Measurements from ENCODE around the gene NME4.
"Not testable (repeated sequence)": the region's sequence is repeated elsewhere in the genome, so short reads cannot be mapped to it uniquely, and the experiment has no call there.

The NME4 gene

DNA sequence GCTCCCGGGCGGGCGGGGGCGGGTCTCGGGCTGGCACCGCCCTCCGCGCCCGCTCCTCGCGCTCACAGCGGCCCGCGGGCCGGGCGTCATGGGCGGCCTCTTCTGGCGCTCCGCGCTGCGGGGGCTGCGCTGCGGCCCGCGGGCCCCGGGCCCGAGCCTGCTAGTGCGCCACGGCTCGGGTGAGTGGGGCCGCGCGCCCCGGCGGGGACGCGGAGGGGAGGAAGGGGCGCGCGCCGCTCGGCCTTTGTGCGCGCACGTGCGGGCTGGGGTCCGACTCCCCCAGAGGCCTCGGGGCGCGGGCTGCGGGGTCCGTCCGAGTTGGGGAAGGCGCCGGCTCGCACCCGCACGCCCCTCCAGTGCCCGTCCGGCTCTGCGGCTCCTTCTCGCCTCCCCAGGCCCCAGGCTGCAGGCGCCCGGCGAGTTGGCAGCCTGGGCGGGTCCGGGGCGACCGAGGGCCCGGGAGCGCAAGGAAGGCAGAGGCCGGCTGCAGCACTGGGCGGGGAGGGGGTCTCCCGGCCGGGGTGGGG lies at the start of gene NME4:
TSS of gene NME4 (plus strand) at position 65 of the 527 bp plus-strand sequence. CDS start at position 89, 24 bp downstream.
- peak; percentile 24; the same call in 1 of the 2 replicates for TF ChIP-seq POLR2A (IDR thresholded peaks at IDR 0.05; ENCODE audit: low read depth, low read length)
- DNase-seq (ENCODE audit: insufficient read length, low spot score) (peak; percentile 59), FAIRE-seq (no peak)

DNA sequence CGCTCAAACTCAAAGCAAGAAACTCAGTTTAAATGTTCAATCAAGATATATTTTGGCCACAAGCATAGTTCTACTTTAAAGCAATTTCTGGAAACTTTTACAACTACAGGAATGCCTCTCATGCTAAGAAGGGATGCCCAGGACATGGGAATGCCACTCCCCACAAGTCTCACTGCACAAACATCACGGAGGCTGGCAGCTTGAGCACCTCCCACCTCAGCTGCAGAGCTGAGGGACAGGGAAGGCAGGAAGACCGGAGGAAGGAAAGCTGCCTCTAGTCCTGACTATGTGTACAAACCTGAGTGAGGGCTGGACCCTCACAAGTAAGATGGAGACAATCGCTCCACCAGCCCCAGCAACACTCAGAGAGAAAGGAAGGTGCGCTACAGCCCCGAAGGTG lies 49.8 kb upstream of the NME4 start:
- FAIRE-seq = no peak
- TF ChIP-seq POLR2A (IDR thresholded peaks at IDR 0.05; ENCODE audit: low read depth, low read length) = no peak
- no peak for DNase-seq (ENCODE audit: insufficient read length, low spot score)

DNA sequence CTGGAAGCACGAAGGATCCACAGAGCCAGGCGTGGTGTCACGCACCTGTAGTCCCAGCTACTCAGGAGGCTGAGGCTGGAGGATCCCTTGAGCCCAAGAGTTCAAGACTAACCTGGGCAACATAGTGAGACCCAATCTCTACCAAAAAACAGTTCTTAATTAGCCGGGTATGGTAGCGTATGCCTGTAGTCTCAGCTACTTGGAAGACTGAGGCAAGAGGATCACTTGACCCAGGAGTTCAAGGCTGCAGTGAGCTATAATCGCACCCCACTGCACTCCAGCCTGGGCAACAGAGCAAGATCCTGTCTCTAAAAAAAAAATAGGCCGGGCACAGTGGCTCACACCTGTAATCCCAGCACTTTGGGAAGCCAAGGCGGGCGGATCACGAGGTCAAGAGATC lies 48.5 kb upstream of the NME4 start:
- FAIRE-seq; DNase-seq (ENCODE audit: insufficient read length, low spot score): not testable (repeated sequence)

DNA sequence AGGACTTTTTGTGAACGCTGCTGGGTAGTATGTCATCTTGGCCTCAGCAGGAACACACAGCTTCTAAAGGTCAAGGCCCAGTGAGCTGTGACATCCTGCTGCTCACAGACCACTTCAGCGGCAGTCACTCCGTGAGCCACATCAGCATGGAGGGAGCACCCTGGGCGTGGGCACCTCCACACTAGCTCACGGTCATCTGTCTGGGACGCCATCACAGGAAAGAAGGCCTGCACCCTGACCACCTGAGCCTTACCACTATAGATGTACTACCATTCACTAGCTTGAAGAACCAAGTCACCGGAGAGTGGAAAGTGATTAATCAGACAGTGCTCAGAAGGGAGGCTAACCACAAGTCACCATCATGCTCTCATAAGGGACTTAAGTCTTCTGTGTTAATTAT lies 47.8 kb upstream of the NME4 start:
- no peak for FAIRE-seq
- no peak for TF ChIP-seq POLR2A (IDR thresholded peaks at IDR 0.05; ENCODE audit: low read depth, low read length)
- DNase-seq (ENCODE audit: insufficient read length, low spot score) = no peak

DNA sequence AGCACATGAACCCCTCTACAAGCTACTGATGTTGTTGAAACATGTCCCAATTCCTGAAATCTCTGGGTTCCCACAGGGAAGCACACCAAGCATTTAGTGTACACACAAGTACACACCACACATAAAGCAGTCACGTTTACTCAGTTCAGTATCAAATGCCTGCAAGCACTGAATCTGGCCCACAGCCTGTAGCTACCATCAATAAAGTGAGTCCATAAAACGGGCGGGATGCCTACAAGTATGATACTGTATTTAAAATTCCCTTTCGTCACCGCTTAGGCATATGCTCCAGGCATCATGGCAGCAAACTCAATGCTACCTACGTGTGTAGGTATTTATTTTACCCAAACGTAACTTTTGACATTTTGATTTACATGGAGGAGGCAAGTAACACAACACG lies 46.8 kb upstream of the NME4 start:
- no peak for TF ChIP-seq POLR2A (IDR thresholded peaks at IDR 0.05; ENCODE audit: low read depth, low read length)
- no peak for FAIRE-seq
- DNase-seq (ENCODE audit: insufficient read length, low spot score) = no peak

DNA sequence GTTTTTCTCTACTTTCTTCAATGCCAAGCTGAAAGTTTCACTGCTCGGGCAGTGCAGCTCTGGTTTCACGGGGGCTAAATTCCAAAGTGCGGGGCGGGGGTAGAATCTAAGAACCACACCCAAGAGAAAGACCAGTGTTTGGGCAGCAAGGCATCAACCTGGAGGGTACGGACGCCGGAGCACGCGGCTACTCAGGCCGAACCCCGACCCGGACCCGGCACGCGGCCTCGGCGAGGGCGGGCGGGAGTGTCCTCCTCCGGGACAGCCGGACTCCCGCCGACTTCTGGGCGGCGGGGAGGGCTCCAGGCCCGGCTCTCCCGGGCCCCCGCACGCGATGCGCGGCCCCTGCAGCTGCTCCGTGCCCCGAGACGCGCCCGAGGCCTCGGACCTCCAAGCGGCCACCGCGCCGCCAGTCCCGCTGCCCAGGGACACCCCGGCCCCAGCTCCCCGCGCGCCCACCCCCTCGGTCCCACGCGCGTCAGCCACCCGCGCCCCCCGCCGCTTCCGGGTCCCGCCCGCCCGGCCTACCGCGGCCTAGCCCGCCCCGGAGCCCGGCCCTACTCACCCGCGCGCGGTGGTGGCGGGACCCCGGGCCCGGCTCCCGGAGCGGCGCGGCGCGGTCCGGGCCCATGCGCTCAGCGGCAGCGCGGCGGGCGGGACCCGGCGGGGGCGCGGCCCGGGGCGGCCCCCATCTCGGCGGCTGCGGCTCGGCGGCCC lies 45.0 kb upstream of the NME4 start:
- TF ChIP-seq POLR2A (IDR thresholded peaks at IDR 0.05; ENCODE audit: low read depth, low read length) = no peak
- FAIRE-seq (no peak), DNase-seq (ENCODE audit: insufficient read length, low spot score) (no peak)

DNA sequence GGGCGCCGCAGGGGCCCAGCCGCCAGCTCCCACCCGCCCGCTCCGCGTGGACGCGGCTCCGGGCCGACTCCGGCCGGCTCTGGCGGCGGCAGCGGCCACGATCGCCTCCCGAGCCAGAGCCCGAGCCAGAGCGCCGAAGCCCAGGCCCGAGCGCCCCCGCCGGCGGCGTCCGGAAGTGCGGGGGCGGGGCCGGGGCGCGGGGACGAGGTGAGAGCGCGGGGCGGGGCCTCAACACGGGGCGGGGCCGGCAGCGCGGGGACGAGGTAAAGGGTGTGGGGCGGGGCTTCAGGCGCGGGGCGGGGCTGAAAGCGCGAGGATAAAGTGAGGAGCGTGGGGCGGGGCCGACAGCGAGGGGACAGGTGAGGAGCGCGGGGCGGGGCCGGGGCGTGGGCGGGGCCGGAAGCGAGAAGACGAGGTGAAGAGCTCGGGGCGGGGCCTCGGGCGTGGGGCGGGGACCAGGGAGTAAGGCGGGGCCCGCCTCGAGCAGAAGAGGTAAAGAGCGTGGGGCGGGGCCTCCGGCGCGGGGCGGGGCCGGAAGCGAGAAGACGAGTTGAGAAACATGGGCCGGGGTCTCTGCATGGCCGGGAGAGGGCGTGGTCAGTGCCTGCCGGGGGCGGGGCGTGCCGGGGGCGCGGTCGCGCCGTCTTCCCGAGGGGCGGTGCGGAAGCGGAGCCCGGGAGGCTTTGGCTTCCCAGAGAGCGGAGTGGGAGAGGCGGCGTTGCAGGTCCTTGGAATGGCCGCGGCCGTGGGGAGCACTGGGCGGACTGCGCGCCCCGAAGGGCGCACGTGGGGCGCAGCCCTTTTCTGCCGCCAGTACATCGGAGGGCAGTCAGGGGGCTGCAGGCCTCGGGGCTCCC lies 44.2 kb upstream of the NME4 start, which contains the start of gene AXIN1:
TSS of gene AXIN1 (minus strand) at position 177 of the 857 bp plus-strand sequence. CDS start 5,698 bp downstream, outside the sequence.
- DNase-seq (ENCODE audit: insufficient read length, low spot score) = peak; percentile 87
- TF ChIP-seq POLR2A (IDR thresholded peaks at IDR 0.05; ENCODE audit: low read depth, low read length) = peak; percentile 62
- no peak for FAIRE-seq

DNA sequence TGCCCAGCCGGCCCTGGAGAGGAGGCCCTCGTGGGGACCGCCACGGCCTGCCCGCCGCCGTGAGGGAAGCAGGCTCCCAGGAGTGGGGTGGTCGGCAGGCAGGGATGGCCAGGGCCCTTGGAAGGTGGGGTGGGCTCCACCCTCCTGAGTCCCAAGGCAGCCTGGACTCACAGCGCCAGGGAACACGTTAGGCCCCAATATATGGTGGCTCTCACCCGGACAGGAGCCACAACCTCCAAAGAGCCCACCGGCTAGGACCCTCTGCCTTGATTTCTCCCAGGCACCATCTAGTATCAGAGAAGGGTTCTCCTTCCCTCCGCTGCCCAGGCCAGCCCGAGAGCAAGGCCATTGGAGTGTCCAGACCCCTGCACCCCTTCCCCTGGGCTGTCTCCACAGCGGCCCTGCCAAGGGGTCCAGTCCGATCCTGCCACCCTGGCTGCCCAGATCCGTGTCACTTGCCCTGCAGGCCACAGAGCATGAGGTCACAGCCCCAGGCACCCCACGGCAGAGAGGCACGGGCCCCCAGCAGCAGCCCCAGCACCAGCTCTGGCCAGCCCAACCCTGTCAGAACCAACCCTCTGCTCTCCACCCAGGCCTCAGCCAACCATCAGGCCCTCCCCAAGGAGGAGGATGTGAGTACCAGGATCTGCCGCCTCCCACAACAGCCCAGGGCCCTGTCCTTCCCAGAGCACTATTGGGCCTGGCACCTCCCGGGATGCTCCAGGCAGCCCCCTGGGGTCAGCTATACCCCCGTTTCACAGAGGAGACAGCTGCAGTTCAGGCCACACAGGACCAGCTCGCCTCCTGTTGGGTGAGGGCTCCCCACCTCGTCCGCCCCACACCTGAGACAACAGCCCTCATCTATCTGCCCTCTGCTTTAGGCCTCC lies 43.4 kb upstream of the NME4 start:
- TF ChIP-seq POLR2A (IDR thresholded peaks at IDR 0.05; ENCODE audit: low read depth, low read length) = no peak
- no peak for DNase-seq (ENCODE audit: insufficient read length, low spot score)
- no peak for FAIRE-seq

DNA sequence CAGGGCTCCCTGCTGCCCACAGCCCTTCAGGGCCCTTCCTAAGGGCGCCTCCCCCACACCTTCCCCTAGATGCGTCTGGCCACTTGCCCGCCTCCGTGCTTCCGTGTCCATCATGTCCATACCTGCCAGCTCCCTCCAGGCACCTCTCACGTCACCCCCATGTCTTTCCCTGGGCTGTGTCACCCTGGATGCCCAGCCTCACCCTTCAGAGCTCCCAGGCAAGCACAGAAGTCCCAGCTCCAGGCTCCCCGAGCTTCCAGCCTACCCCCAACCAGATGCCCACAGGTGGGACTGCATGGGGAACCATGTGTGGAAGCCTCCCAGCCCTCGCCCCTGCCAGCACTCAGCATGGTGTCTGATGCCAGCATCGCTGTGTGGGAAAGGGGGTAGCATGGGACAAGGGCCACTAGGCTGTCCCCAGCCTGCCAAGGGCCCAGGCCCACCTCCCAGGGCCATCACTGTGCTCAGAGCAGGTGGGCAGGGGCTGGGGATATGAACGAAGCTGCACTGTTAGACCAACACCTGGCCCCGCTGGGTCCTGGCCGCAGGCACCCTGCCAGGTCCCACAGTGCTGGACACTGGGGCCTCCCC lies 42.6 kb upstream of the NME4 start:
- DNase-seq (ENCODE audit: insufficient read length, low spot score) (no peak), FAIRE-seq (no peak)
- TF ChIP-seq POLR2A (IDR thresholded peaks at IDR 0.05; ENCODE audit: low read depth, low read length) = no peak

DNA sequence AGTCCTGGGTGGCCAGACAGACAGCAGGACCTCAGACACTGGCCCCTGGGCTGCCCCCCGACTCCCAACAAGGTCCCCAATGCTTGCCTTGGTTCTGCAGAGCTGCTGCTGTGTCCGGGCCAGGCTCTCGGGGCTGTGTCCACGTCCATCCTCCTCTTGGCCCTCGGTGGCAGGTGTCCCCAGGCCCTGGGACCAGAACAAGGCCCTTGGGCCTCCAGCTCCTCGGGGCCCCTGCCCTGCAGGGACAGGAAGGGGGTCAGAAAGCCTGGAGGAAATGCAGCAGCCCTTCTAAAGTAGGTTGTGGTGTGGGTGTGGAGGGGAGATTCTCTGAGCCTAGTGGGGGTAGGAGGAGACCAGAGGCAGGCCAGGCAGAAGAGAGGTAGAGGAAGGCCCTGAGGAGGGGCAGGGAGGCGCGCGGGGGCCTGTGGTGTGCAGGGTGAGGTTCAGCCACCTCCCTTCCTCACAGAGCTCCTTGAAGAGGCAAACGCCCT lies 42.0 kb upstream of the NME4 start:
- TF ChIP-seq POLR2A (IDR thresholded peaks at IDR 0.05; ENCODE audit: low read depth, low read length) = no peak
- no peak for DNase-seq (ENCODE audit: insufficient read length, low spot score)
- FAIRE-seq = no peak

DNA sequence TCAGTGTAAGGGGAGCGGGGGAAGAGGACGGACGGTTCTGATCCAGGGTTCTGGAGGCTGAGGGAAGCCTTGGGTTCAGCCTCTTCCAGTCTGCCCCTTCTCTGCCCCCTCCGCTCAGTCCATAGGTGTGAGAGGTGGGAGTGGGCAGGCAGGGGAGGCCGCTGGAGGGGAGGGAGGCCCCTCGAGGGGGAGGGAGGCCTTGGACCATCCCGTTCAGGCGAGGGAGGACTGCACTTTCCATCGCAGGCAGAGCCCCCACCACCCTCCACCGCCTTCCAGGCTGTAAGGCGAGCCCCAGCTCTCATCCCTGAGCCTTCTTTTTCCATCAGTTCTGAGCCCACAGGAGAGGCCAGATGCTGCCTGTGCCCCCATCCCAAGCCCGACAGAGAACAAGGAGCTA lies 40.3 kb upstream of the NME4 start:
- no peak for DNase-seq (ENCODE audit: insufficient read length, low spot score)

DNA sequence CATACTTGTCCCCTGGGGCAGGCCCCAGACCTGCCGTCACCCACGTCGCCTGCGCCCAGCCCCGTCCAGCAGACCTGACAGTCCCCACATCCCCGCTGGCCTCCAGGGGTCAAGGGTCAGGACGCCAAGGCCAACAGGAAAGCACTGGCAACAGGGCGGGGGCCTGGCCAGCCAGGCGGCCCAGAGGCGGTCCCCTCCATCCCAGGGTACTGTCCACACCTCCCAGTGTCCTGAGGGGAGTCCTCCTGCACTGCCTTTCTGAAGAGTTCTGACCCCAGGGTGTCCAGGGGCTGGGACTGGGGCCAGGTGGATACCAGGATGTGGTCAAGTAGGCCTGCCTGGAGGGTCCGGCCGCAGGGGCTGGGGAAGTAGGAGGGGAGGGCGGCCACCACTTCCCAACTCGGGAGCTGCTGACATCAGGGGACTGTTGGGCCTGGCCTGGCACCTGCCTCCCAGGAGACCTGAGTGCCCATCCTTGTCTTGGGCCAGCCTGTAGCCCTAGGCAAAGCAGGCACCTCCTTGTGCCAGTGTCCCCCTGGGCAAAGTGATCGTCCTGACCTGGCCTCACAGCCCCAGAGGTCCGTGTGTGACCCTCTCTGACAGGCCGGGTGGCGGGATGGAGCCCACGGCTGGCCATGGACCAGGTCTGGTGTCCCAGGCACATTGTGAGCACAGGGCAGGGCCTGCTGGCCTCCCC lies 37.8 kb upstream of the NME4 start:
- no peak for DNase-seq (ENCODE audit: insufficient read length, low spot score)
- no peak for TF ChIP-seq POLR2A (IDR thresholded peaks at IDR 0.05; ENCODE audit: low read depth, low read length)
- no peak for FAIRE-seq

More for the DNA sequence above, 40.3 kb upstream of the NME4 start:
- no peak for FAIRE-seq
- no peak for TF ChIP-seq POLR2A (IDR thresholded peaks at IDR 0.05; ENCODE audit: low read depth, low read length)
